Epithelial cell of esophagus (primary cell): ENCODE measurements around the gene CDYL.
A peak's percentile ranks its signal among the peaks of the same experiment; 100 is the strongest.

Experiments
- DNase-seq: peaks from one replicate; pipeline ENCODE4 v3.0.0; 2010; ENCODE audit warnings: low read depth
- H3K4me3 ChIP-seq: 2 replicates; pipeline ENCODE4 v1.5.1; 2011; ENCODE audit warnings: mild to moderate bottlenecking, low read length, control low read depth
- TF ChIP-seq, protein P1 (sequence below): IDR thresholded peaks from 2 replicates; pipeline ENCODE4 v1.5.1; 2011; ENCODE audit warnings: low read depth, mild to moderate bottlenecking, low read length, control low read depth, inconsistent platforms; ENCODE audit not compliant: insufficient read depth; ENCODE audit errors: missing control alignments

Gene CDYL

DNA sequence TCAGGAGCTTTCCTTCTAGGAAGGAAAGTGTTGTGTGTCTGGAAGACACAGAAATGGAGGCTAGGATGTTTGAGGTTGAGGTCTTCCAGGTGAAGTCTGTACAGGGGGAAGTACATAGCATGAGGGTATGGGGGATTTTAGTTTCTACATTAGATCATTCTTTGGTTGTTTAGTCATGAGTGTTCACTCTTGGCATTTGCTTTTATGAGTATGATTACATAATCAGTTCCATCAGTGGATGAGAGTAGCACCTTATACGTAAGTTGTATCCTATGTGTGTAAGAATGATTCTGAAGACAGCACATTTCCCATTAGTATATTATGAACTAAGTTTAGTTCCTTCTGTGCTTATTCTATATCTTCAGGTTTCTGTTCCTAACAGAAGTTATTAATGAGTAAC is 1.9 kb downstream of the CDYL start:
- peak; percentile 38 for DNase-seq
- H3K4me3 ChIP-seq: peak overlapping the region; percentile 70
- TF ChIP-seq, protein P1, sequence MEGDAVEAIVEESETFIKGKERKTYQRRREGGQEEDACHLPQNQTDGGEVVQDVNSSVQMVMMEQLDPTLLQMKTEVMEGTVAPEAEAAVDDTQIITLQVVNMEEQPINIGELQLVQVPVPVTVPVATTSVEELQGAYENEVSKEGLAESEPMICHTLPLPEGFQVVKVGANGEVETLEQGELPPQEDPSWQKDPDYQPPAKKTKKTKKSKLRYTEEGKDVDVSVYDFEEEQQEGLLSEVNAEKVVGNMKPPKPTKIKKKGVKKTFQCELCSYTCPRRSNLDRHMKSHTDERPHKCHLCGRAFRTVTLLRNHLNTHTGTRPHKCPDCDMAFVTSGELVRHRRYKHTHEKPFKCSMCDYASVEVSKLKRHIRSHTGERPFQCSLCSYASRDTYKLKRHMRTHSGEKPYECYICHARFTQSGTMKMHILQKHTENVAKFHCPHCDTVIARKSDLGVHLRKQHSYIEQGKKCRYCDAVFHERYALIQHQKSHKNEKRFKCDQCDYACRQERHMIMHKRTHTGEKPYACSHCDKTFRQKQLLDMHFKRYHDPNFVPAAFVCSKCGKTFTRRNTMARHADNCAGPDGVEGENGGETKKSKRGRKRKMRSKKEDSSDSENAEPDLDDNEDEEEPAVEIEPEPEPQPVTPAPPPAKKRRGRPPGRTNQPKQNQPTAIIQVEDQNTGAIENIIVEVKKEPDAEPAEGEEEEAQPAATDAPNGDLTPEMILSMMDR: no peak

DNA sequence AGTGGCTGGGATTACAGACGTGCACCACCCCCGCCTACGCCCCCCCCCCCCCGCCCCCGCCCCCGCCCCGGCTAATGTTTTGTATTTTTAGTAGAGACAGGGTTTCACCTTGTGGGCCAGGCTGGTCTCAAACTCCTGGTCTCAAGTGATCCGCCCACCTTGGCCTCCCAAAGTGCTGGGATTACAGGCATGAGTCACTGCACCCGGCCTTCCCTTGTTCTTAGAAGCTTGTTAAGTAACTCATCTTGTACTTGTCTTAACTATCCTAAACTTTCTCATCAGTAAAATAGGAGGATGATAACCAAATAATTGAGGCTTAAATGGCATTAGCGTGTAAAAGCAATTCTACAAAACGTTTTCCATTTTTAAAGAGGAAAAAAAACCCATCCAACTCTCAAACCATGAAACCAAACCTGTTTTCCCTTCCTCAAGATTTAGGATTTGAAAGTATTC is 4.2 kb downstream of the CDYL start:
- DNase-seq: peak; percentile 62
- H3K4me3 ChIP-seq: no peak overlapping the region
- TF ChIP-seq, protein P1: no peak

DNA sequence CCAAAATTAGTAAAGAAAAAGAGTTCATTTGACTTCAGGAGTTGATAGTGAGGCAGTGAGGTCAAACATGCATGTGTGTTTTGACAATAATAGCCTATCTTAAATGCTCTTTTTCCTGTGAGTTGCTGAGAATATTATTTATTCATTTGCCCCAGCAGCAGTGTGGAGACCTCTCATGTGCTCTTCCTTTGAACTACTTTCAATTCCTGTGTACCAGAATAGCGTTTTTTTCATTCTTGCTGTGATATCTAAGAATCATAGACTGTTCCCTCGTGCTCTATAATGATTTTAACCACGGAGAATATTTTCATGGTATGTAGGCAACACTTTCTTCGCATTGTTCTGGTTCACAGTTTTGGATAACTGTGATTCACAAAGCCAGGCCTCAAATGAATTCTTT is 5.2 kb downstream of the CDYL start:
- DNase-seq: no peak
- no peak overlapping the region for H3K4me3 ChIP-seq
- TF ChIP-seq, protein P1: no peak

DNA sequence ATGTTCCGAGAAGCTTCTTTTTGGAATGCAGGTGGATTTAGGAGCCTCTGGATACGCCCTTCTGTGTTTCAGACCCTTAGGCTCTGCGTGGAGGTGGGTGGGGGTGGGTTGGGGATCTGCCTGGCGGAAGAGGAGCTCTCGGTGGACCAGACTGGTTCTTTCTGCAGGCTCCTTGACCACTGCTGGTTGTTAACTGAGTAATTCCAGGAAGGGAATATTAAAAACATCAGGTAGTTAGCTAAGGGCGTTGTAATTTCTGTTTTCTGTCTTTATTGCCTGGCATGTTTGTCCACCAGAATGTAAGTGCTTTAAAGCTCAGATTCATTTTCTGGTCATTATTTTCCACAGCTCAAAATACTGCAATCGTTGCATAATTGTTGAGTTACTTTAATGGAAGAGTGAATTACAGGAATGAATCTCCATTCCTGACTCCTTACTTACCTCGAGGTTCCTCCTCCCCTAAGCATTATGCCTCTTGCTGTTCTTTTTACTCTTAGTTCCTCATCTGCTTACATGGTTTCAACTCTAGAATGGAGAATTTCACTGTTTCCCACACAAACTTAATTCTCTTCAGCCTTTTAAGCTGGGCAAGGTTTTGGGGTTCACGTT is 5.9 kb downstream of the CDYL start:
- no peak for DNase-seq
- TF ChIP-seq, protein P1: no peak
- H3K4me3 ChIP-seq: no peak overlapping the region

DNA sequence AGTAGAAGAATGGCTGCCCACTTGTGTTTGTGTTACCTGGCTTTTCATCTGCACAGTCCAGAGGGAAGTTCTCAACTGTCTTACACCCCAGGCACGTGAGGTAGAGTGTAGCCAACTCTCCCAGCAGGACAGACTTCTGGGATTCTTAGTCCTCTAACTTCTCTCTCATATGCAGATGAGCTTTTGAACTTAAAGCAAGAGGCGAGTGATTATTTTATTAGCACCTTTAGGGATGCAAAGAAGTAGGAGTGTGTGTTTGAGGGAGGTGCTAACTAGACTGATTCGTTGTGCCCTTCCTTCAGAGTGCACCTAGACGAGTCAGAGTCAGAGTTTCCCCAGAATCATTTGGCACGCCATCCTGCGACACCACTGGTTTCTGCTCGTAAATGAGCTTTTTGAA is 10.8 kb downstream of the CDYL start:
- TF ChIP-seq, protein P1: no peak
- no peak overlapping the region for H3K4me3 ChIP-seq
- DNase-seq: no peak

DNA sequence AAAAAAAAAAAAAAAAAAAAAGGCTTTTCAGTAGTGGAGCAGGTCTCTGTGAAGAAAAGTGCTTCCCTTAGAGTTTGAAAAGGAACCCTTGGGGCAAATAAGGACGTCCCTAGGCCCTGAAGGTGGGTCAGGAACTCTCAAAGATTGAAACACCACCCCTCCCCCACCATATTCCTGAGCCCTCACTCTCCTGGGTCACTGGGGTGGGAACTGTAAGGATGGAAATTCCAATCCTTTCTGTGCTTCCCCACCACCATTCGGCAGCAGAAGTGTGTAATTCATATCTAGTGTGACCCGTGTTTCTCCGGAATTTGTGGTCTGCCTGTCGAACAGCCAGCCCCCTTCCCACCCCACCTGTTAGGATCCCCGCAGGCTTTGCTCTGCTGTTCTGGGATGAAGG is 12.3 kb downstream of the CDYL start:
- no peak for DNase-seq
- TF ChIP-seq, protein P1: no peak
- H3K4me3 ChIP-seq: no peak overlapping the region

DNA sequence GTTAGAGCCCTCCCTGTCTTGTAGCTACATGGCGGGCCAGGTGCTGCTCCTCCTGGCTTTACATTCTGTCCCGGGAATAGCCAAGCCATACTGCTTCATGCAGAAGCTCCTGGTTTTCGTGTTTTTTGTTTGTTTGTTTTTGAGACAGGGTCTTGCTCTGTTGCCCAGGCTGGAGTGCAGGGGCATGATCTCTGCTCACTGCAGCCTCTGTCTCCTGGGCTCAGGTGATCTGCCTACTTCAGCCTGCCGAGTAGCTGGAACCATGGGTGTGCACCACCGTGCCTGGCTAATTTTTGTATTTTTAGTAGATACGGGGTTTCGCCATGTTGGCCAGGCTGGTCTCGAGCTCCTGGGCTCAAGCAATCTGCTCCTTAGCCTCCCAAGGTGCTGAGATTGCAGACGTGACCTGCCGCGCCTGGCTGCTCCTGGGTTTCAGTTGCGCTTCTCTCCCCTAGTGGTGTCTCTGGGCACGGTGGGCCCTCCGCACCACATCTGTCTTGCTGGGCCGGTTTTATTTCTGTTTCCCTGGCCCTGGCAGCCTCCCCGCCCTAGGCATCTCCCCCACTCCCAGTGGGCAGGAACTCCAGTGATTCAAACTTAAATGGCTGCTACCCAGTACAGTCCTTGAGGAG is 12.9 kb downstream of the CDYL start:
- no peak for DNase-seq
- TF ChIP-seq, protein P1: no peak
- H3K4me3 ChIP-seq: no peak overlapping the region
